HG03135 (cell line): ENCODE measurements around the gene SMPD1.
"Not testable (repeated sequence)": the region's sequence is repeated elsewhere in the genome, so short reads cannot be mapped to it uniquely, and the experiment has no call there.

Experiments
- ATAC-seq: cut with Tn5 transposase; IDR thresholded peaks from one replicate; pipeline ENCODE4 v1.9.1; 2021; ENCODE audit warnings: mild to moderate bottlenecking, moderate library complexity; ENCODE audit not compliant: unreplicated experiment

The SMPD1 gene

GRCh38 chr11:6387811-6388599 is 2.3 kb upstream of the SMPD1 start:
- no peak for ATAC-seq

GRCh38 chr11:6388748-6389147 is 1.5 kb upstream of the SMPD1 start:
- no peak for ATAC-seq

GRCh38 chr11:6390718-6391469 is 620 bp downstream of the SMPD1 start:
- no peak for ATAC-seq

- ATAC-seq = no peak
Measured at GRCh38 chr11:6391537-6392134, 1.4 kb downstream of the SMPD1 start.

GRCh38 chr11:6392251-6392650 is 2.0 kb downstream of the SMPD1 start:
- ATAC-seq = not testable (repeated sequence)

GRCh38 chr11:6393989-6394670 is 3.9 kb downstream of the SMPD1 start:
- ATAC-seq = no peak

- no peak for ATAC-seq
Measured at GRCh38 chr11:6395470-6396060, 5.3 kb downstream of the SMPD1 start.

- no peak for ATAC-seq
Measured at GRCh38 chr11:6397156-6397555, 6.9 kb downstream of the SMPD1 start.

GRCh38 chr11:6397636-6398035 is 7.4 kb downstream of the SMPD1 start:
- ATAC-seq = no peak

GRCh38 chr11:6400431-6401345 is 10.4 kb downstream of the SMPD1 start:
- no peak for ATAC-seq

- ATAC-seq = no peak
Measured at GRCh38 chr11:6401464-6401863, 11.2 kb downstream of the SMPD1 start.

GRCh38 chr11:6402061-6402470 is 11.8 kb downstream of the SMPD1 start:
- ATAC-seq = peak; percentile 29

- peak; percentile 93 for ATAC-seq
Measured at GRCh38 chr11:6402561-6402981, 12.3 kb downstream of the SMPD1 start.

- ATAC-seq = no peak
Measured at GRCh38 chr11:6403539-6403938, 13.3 kb downstream of the SMPD1 start.

GRCh38 chr11:6404342-6405051 is 14.2 kb downstream of the SMPD1 start:
- no peak for ATAC-seq

GRCh38 chr11:6405052-6405667 is 14.9 kb downstream of the SMPD1 start:
- ATAC-seq = no peak

- no peak for ATAC-seq
Measured at GRCh38 chr11:6405846-6406245, 15.6 kb downstream of the SMPD1 start.

GRCh38 chr11:6406370-6406769 is 16.1 kb downstream of the SMPD1 start:
- ATAC-seq = no peak
